ENCODE data around the gene EZR. TPM values are rescaled to one million over a fixed set of nuclear protein-coding genes. Genes with fewer than 3 reads are reported as not detected.
A peak's percentile ranks its signal among the peaks of the same experiment; 100 is the strongest.
"Not testable (repeated sequence)": the region's sequence is repeated elsewhere in the genome, so short reads cannot be mapped to it uniquely, and the experiment has no call there.

EZR gene
- total RNA-seq, 1 donor from 2014 or later = 260 TPM

GRCh38 chr6:158826819-158827501 lies 7.8 kb upstream of the EZR start:
- H3K27me3 ChIP-seq = no peaks in the 10 kb centered on the region
- ATAC-seq (no peak), DNase-seq (no peak)
- intact Hi-C loops (cut with DNase I) = no loop called here
- no peak overlapping the region for H3K4me3 ChIP-seq
- H3K4me1 ChIP-seq = peaks cover 6% of the 10 kb centered on the region
- no peaks in the 10 kb centered on the region for H3K9me3 ChIP-seq
- no peak for TF ChIP-seq CTCF (IDR thresholded peaks at IDR 0.05)
- H3K27ac ChIP-seq = peak overlapping the region; percentile 51
- H3K36me3 ChIP-seq = no peaks in the 10 kb centered on the region

GRCh38 chr6:158825951-158826306 lies 6.8 kb upstream of the EZR start:
- peak; percentile 51 for ATAC-seq
- DNase-seq = no peak
- H3K36me3 ChIP-seq = no peaks in the 10 kb centered on the region
- intact Hi-C loops (cut with DNase I) = no loop called here
- H3K27me3 ChIP-seq = no peaks in the 10 kb centered on the region
- H3K4me3 ChIP-seq = no peak overlapping the region
- peak overlapping the region; percentile 63 for H3K27ac ChIP-seq
- H3K9me3 ChIP-seq = no peaks in the 10 kb centered on the region
- TF ChIP-seq CTCF (IDR thresholded peaks at IDR 0.05) = no peak
- peaks cover 6% of the 10 kb centered on the region for H3K4me1 ChIP-seq

GRCh38 chr6:158825038-158825950 lies 6.1 kb upstream of the EZR start:
- intact Hi-C loops (cut with DNase I) = no loop called here
- Histone ChIP-seq H3K4me3 (no peak overlapping the region), H3K9me3 (no peaks in the 10 kb centered on the region), H3K36me3 (no peaks in the 10 kb centered on the region), H3K27ac (peak overlapping the region; percentile 63), H3K4me1 (peaks cover 6% of the 10 kb centered on the region), H3K27me3 (no peaks in the 10 kb centered on the region)
- DNase-seq (no peak), ATAC-seq (peak; percentile 38)
- TF ChIP-seq CTCF (IDR thresholded peaks at IDR 0.05) = no peak

- H3K27me3 ChIP-seq, DNase-seq: not testable (repeated sequence)
Observed at GRCh38 chr6:158823616-158824015, 4.4 kb upstream of the EZR start.

GRCh38 chr6:158819977-158820622 lies 932 bp upstream of the EZR start:
- H3K27me3 ChIP-seq = no peaks in the 10 kb centered on the region
- intact Hi-C loops (cut with DNase I) = no loop called here
- peak overlapping the region; percentile 96 for H3K27ac ChIP-seq
- no peaks in the 10 kb centered on the region for H3K9me3 ChIP-seq
- H3K36me3 ChIP-seq = peaks cover under 1% of the 10 kb centered on the region
- peak overlapping the region; percentile 82 for H3K4me3 ChIP-seq
- DNase-seq = no peak
- peaks cover 14% of the 10 kb centered on the region for H3K4me1 ChIP-seq
- no peak for ATAC-seq
- TF ChIP-seq CTCF (IDR thresholded peaks at IDR 0.05) = no peak

More at GRCh38 chr6:158823616-158824015, 4.4 kb upstream of the EZR start:
- H3K4me3 ChIP-seq; H3K9me3 ChIP-seq; ATAC-seq; H3K27ac ChIP-seq; intact Hi-C loops (cut with DNase I); H3K4me1 ChIP-seq; H3K36me3 ChIP-seq: not testable (repeated sequence)

Data from upper lobe of right lung (tissue), 1 donor.